Smooth muscle cell (in vitro differentiated cells): Measurements from ENCODE around the gene ADAMTS14. TPM values are rescaled to one million over a fixed set of nuclear protein-coding genes. Genes with fewer than 3 reads are reported as not detected.

Experiments
- DNase-seq: peaks from one replicate; lab custom pipeline; 2025; ENCODE audit not compliant: unreplicated experiment; lab: John Stamatoyannopoulos, UW
- H2AFZ ChIP-seq: fragments of 200-600 bp; sonication (generic); 2 replicates; pipeline ENCODE4 v1.6.0; 2016; ENCODE audit warnings: antibody characterized with exemption, low read depth, mild to moderate bottlenecking
- H3F3A ChIP-seq: fragments of 200-600 bp; sonication (generic); 2 replicates; pipeline ENCODE4 v1.6.0; 2017; ENCODE audit warnings: antibody characterized with exemption, low read depth
- H3K27ac ChIP-seq: fragments of 200-600 bp; sonication (generic); 2 replicates; pipeline ENCODE4 v1.5.1; 2016; ENCODE audit warnings: low read depth, mild to moderate bottlenecking
- H3K27me3 ChIP-seq: fragments of 200-600 bp; sonication (generic); 2 replicates; pipeline ENCODE4 v1.6.1; 2016; ENCODE audit warnings: low read depth, mild to moderate bottlenecking
- H3K36me3 ChIP-seq: fragments of 200-600 bp; sonication (generic); 2 replicates; pipeline ENCODE4 v1.5.1; 2016; ENCODE audit warnings: low read depth
- H3K4me1 ChIP-seq: fragments of 200-600 bp; sonication (generic); 2 replicates; pipeline ENCODE4 v1.5.1; 2016; ENCODE audit warnings: low read depth
- H3K4me2 ChIP-seq: fragments of 200-600 bp; sonication (generic); 2 replicates; pipeline ENCODE4 v1.6.0; 2016; ENCODE audit warnings: mild to moderate bottlenecking
- H3K4me3 ChIP-seq: fragments of 200-600 bp; sonication (generic); 2 replicates; pipeline ENCODE4 v1.5.1; 2016; ENCODE audit warnings: mild to moderate bottlenecking
- H3K79me2 ChIP-seq: fragments of 200-600 bp; sonication (generic); 2 replicates; pipeline ENCODE4 v1.6.0; 2016; ENCODE audit warnings: low read depth, mild to moderate bottlenecking
- H3K9ac ChIP-seq: fragments of 200-600 bp; sonication (generic); 2 replicates; pipeline ENCODE4 v1.6.0; 2016; ENCODE audit warnings: low read depth
- H3K9me3 ChIP-seq: fragments of 200-600 bp; sonication (generic); replicated peaks from 2 replicates; pipeline ENCODE4 v1.5.1; 2016; ENCODE audit warnings: low read depth
- H4K20me1 ChIP-seq: fragments of 200-600 bp; sonication (generic); 2 replicates; pipeline ENCODE4 v1.6.0; 2016; ENCODE audit warnings: low read depth
- WGBS: methylation state at CpG from one replicate; pipeline ENCODE4 v1.1.7; 2016; ENCODE audit warnings: low lambda C conversion rate; 5-methylcytosine and 5-hydroxymethylcytosine counted together
- polyA plus RNA-seq: library from polyadenylated mRNA; unstranded; fragments of >200 nt; fragmentation: Nextera tagmentation; extraction: Ambion mirVana; gene quantifications from 2 replicates; pipeline ENCODE4 v1.2.1, GENCODE V29; 2016
- small RNA-seq: library from RNA; depleted of rRNA; stranded (forward); fragments of <200 nt; gene quantifications from one replicate; pipeline ENCODE3, GENCODE V24; 2014
- total RNA-seq: library from RNA; depleted of rRNA; stranded (reverse); fragments of >200 nt; gene quantifications from 2 replicates; pipeline ENCODE4 v1.2.3, GENCODE V29; 2014
- TF ChIP-seq, protein P1 (sequence below): fragments of 200-600 bp; sonication (generic); IDR thresholded peaks from 2 replicates; pipeline ENCODE4 v1.5.1; 2017; ENCODE audit warnings: borderline replicate concordance, mild to moderate bottlenecking, antibody characterized with exemption; ENCODE audit not compliant: insufficient read depth, poor library complexity, severe bottlenecking

The ADAMTS14 gene
- total and polyA plus RNA-seq, 2 experiments from 2014 or later, result 6.3 to 10.1 TPM

DNA sequence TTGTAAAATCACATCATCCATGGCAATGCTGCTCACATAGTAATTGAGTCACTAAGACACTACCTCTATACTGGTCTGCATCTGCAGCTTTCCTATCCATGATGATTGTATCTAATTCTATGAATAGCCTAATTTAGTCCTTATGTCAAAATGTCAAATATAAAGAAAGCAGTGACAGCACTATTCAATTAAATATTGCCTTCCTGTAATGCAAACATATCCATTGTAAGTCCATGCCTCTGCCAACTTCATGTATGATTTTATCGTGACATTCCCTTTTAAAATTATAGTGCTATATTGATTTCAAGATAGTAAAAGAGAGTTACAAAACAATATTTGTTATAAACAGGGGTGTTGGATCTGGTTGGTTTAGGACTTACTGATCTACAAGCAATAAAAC lies 138.7 kb downstream of the ADAMTS14 start:
- Histone ChIP-seq H3K9me3 (no peaks in the 10 kb centered on the region), H3K79me2 (no peaks in the 10 kb centered on the region), H3K4me1 (peaks cover 5% of the 10 kb centered on the region), H3K27me3 (no peaks in the 10 kb centered on the region), H3K4me3 (no peak overlapping the region), H3K4me2 (no peak overlapping the region), H2AFZ (no peak overlapping the region), H4K20me1 (no peaks in the 10 kb centered on the region), H3K9ac (no peak overlapping the region), H3K27ac (no peak overlapping the region), H3F3A (no peaks in the 10 kb centered on the region), H3K36me3 (no peaks in the 10 kb centered on the region)
- TF ChIP-seq, protein P1, sequence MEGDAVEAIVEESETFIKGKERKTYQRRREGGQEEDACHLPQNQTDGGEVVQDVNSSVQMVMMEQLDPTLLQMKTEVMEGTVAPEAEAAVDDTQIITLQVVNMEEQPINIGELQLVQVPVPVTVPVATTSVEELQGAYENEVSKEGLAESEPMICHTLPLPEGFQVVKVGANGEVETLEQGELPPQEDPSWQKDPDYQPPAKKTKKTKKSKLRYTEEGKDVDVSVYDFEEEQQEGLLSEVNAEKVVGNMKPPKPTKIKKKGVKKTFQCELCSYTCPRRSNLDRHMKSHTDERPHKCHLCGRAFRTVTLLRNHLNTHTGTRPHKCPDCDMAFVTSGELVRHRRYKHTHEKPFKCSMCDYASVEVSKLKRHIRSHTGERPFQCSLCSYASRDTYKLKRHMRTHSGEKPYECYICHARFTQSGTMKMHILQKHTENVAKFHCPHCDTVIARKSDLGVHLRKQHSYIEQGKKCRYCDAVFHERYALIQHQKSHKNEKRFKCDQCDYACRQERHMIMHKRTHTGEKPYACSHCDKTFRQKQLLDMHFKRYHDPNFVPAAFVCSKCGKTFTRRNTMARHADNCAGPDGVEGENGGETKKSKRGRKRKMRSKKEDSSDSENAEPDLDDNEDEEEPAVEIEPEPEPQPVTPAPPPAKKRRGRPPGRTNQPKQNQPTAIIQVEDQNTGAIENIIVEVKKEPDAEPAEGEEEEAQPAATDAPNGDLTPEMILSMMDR, result no peak
- WGBS, result 3% methylated on average over 1 of the region's 1 CpG
- DNase-seq, result no peak

DNA sequence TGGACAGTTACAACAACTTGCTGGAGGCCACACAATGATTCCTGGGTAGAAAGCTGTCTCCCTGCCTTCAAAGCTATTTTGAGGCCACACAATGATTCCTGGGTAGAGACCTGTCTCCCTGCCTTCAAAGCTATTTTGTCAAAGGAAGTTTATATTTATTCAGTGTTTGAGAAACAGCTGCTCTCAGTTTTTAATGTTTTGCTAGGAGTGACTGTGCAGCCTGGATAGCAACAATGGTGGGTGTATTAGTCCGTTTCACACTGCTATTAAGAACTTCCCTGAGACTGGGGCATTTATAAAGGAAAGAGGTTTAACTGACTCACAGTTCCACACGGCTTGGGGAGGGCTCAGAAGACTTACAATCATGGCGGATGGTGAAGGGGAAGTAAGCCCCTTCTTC lies 139.6 kb downstream of the ADAMTS14 start:
- TF ChIP-seq, protein P1, result no peak
- Histone ChIP-seq H3K27ac (no peak overlapping the region), H3K27me3 (no peaks in the 10 kb centered on the region), H3K4me3 (no peak overlapping the region), H4K20me1 (no peaks in the 10 kb centered on the region), H3K4me2 (no peak overlapping the region), H3K79me2 (peaks cover 1% of the 10 kb centered on the region), H3K36me3 (no peaks in the 10 kb centered on the region), H3K4me1 (peaks cover 5% of the 10 kb centered on the region), H2AFZ (no peak overlapping the region), H3K9ac (no peak overlapping the region), H3F3A (no peaks in the 10 kb centered on the region), H3K9me3 (no peaks in the 10 kb centered on the region)
- 46% methylated on average over 3 of the region's 3 CpGs for WGBS
- DNase-seq, result no peak

Small RNA genes lying within 50 kb of the gene (small RNA-seq; reads per million reads assigned to genes)
- gene RPS26P40, result not detected

Other genes with a start within 250 kb of the ADAMTS14 start
- not detected in 2 replicates for gene NODAL, start 230.8 kb upstream of the ADAMTS14 start, total RNA-seq
- 0.63 and 0.81 TPM in 2 replicates for gene NODAL, start 230.8 kb upstream of the ADAMTS14 start, polyA plus RNA-seq
- gene PALD1, start 193.7 kb upstream of the ADAMTS14 start, total RNA-seq, result 1.4 and 1.5 TPM in 2 replicates
- gene PALD1, start 193.7 kb upstream of the ADAMTS14 start, polyA plus RNA-seq, result 0.73 and 2.2 TPM in 2 replicates
- not detected in 2 replicates for gene PRF1, start 69.8 kb upstream of the ADAMTS14 start, total RNA-seq
- not detected in 2 replicates for gene PRF1, start 69.8 kb upstream of the ADAMTS14 start, polyA plus RNA-seq
- not detected in 2 replicates for gene TBATA, start 112.9 kb downstream of the ADAMTS14 start, total RNA-seq
- not detected in 2 replicates for gene TBATA, start 112.9 kb downstream of the ADAMTS14 start, polyA plus RNA-seq
- 41.1 and 52.0 TPM in 2 replicates for gene SGPL1, start 143.4 kb downstream of the ADAMTS14 start, total RNA-seq
- gene SGPL1, start 143.4 kb downstream of the ADAMTS14 start, polyA plus RNA-seq, result 20.0 and 35.2 TPM in 2 replicates
- 18.3 and 34.7 TPM in 2 replicates for gene PCBD1, start 216.1 kb downstream of the ADAMTS14 start, total RNA-seq
- gene PCBD1, start 216.1 kb downstream of the ADAMTS14 start, polyA plus RNA-seq, result 34.7 and 48.5 TPM in 2 replicates